Measurements from ENCODE around the gene DUSP22. TPM values are rescaled to one million over a fixed set of nuclear protein-coding genes. Genes with fewer than 3 reads are reported as not detected.

Gene DUSP22
- total and polyA plus RNA-seq, 8 donors = 15.6 to 338 (median 34.8) TPM

GRCh38 chr6:351867-352289, 59.6 kb downstream of the DUSP22 start:
- intact Hi-C loops (cut with DNase I; ENCODE audit: low total_unique reads) = no loop called here
- no peak overlapping the region for H3K4me3 ChIP-seq
- no peak for DNase-seq

GRCh38 chr6:352474-352873, 60.2 kb downstream of the DUSP22 start:
- no peak for TF ChIP-seq CTCF (IDR thresholded peaks at IDR 0.05)
- TF ChIP-seq POLR2A (IDR thresholded peaks at IDR 0.05) = no peak
- TF ChIP-seq EP300 (IDR thresholded peaks at IDR 0.05) = no peak
- TF ChIP-seq POLR2AphosphoS5 (IDR thresholded peaks at IDR 0.05) = no peak
- H3K4me1 ChIP-seq = peaks cover 0 to 5% (median 0%) of the 10 kb centered on the region in 4 donors
- no peaks in the 10 kb centered on the region for H3K9me3 ChIP-seq
- H3K36me3 ChIP-seq = peaks cover 21 to 52% (median 49%) of the 10 kb centered on the region in 4 donors
- no peak overlapping the region for H3K27ac ChIP-seq
- DNase-seq = no peak
- intact Hi-C loops (cut with DNase I; ENCODE audit: low total_unique reads) = no loop called here
- WGBS, 5 donors = 84 to 92% (median 86%) methylated on average over 5 of the region's 5 CpGs
- no peaks in the 10 kb centered on the region for H3K27me3 ChIP-seq
- H3K4me3 ChIP-seq = no peak overlapping the region

More at GRCh38 chr6:351867-352289, 59.6 kb downstream of the DUSP22 start:
- Histone ChIP-seq H3K27ac (no peak overlapping the region), H3K27me3 (no peaks in the 10 kb centered on the region), H3K4me1 (peaks cover 0 to 5% (median 0%) of the 10 kb centered on the region in 4 donors), H3K36me3 (peaks cover 21 to 58% (median 54%) of the 10 kb centered on the region in 4 donors), H3K9me3 (no peaks in the 10 kb centered on the region)
- WGBS, 5 donors = 77 to 84% (median 79%) methylated on average over 4 of the region's 4 CpGs
- TF ChIP-seq EP300 (IDR thresholded peaks at IDR 0.05) = no peak
- no peak for TF ChIP-seq POLR2A (IDR thresholded peaks at IDR 0.05)
- TF ChIP-seq CTCF (IDR thresholded peaks at IDR 0.05) = no peak
- no peak for TF ChIP-seq POLR2AphosphoS5 (IDR thresholded peaks at IDR 0.05)

- no peak overlapping the region for H3K27ac ChIP-seq
- TF ChIP-seq CTCF (IDR thresholded peaks at IDR 0.05) (no peak), POLR2A (IDR thresholded peaks at IDR 0.05) (no peak), EP300 (IDR thresholded peaks at IDR 0.05) (no peak), POLR2AphosphoS5 (IDR thresholded peaks at IDR 0.05) (no peak)
- H3K4me1 ChIP-seq = peaks cover 0 to 5% (median 0%) of the 10 kb centered on the region in 4 donors
- no peaks in the 10 kb centered on the region for H3K9me3 ChIP-seq
- peaks cover 17 to 47% (median 44%) of the 10 kb centered on the region in 4 donors for H3K36me3 ChIP-seq
- H3K4me3 ChIP-seq = no peak overlapping the region
- peaks cover 0 to 4% (median 0%) of the 10 kb centered on the region in 3 donors for H3K27me3 ChIP-seq
- intact Hi-C loops (cut with DNase I; ENCODE audit: low total_unique reads) = no loop called here
- no peak for DNase-seq
- 80 to 83% (median 80%) methylated on average over 11 of the region's 11 CpGs for WGBS, 5 donors
Observed at GRCh38 chr6:352896-353470, 60.7 kb downstream of the DUSP22 start.

GRCh38 chr6:353642-354614, 61.6 kb downstream of the DUSP22 start:
- no peaks in the 10 kb centered on the region for H3K9me3 ChIP-seq
- intact Hi-C loops (cut with DNase I; ENCODE audit: low total_unique reads) = no loop called here
- peaks cover 0 to 5% (median 0%) of the 10 kb centered on the region in 4 donors for H3K4me1 ChIP-seq
- peaks cover 8 to 38% (median 35%) of the 10 kb centered on the region in 4 donors for H3K36me3 ChIP-seq
- H3K27ac ChIP-seq = no peak overlapping the region
- H3K27me3 ChIP-seq = peaks cover 0 to 4% (median 0%) of the 10 kb centered on the region in 3 donors
- no peak for TF ChIP-seq EP300 (IDR thresholded peaks at IDR 0.05)
- no peak for TF ChIP-seq POLR2AphosphoS5 (IDR thresholded peaks at IDR 0.05)
- no peak for TF ChIP-seq POLR2A (IDR thresholded peaks at IDR 0.05)
- no peak overlapping the region for H3K4me3 ChIP-seq
- DNase-seq = peak in 1 of 2 donors; percentile 53
- 76 to 89% (median 81%) methylated on average over 18 of the region's 18 CpGs for WGBS, 5 donors

Data from stomach (tissue), 9 donors.